ENCODE data around the gene NUCB2. TPM values are rescaled to one million over a fixed set of nuclear protein-coding genes. Genes with fewer than 3 reads are reported as not detected.

The NUCB2 gene
- polyA plus RNA-seq, 1 donor (not counting 4 experiments of a cell fraction or from before 2014, with no cell fraction given): 44.2 TPM

DNA sequence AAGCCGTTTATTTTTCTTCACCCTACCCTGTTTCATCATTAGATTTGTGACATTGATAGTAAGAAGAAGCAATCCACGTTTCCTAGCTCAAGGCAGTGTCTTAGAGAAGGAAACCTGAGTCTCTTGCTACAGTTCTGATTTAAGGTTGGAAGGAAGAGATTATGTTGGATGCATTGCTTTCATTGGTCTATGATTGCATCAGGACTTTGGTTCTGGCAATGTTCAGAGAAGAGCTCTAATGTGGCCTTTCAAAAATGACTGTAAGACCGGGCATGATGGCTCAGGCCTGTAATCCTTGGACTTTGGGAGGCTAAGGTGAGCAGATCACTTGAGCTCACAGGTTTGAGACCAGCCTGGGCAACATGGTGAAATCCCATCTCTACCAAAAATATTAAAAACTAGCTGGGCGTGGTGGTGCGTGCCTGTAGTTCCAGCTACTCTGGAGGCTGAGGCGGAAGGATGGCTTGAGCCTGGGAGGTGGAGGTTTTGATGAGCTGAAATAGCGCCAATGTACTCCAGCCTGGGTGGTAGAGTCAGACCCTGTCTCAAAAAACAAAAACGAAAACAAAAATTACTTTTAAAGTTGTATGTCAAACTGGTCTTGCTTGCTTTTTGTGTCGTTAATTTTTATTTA lies 4.1 kb downstream of the NUCB2 start:
- TF ChIP-seq EZH2 (IDR thresholded peaks at IDR 0.05; ENCODE audit: low read length): no peak
- TF ChIP-seq, protein P1, sequence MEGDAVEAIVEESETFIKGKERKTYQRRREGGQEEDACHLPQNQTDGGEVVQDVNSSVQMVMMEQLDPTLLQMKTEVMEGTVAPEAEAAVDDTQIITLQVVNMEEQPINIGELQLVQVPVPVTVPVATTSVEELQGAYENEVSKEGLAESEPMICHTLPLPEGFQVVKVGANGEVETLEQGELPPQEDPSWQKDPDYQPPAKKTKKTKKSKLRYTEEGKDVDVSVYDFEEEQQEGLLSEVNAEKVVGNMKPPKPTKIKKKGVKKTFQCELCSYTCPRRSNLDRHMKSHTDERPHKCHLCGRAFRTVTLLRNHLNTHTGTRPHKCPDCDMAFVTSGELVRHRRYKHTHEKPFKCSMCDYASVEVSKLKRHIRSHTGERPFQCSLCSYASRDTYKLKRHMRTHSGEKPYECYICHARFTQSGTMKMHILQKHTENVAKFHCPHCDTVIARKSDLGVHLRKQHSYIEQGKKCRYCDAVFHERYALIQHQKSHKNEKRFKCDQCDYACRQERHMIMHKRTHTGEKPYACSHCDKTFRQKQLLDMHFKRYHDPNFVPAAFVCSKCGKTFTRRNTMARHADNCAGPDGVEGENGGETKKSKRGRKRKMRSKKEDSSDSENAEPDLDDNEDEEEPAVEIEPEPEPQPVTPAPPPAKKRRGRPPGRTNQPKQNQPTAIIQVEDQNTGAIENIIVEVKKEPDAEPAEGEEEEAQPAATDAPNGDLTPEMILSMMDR (optimal IDR thresholded peaks at IDR 0.05 in 1 of 3, IDR thresholded peaks at IDR 0.05 in 1 of 3, conservative IDR thresholded peaks at IDR 0.05 in 1 of 3; ENCODE audit: extremely low read depth in 1 of 3, insufficient read depth in 2 of 3, low read length in 3 of 3): no peak
- DNase-seq (ENCODE audit: low read depth, low spot score) (no peak), FAIRE-seq (no peak)
- dilution Hi-C loops (cut with MboI; ENCODE audit: extremely low pct_ligation_motif_present, low sequenced_read_pairs): no loop called here
- Histone ChIP-seq H3K9ac (ENCODE audit: control insufficient read depth, extremely low read depth, insufficient read depth, low read length) (no peak overlapping the region), H3K4me3 (ENCODE audit: control insufficient read depth in 2 of 3, extremely low read depth in 1 of 3, insufficient read depth in 2 of 3, low read depth in 1 of 3, low read length in 3 of 3) (no peak overlapping the region), H3K27ac (ENCODE audit: control insufficient read depth, insufficient read depth, low read length) (no peak overlapping the region), H3K79me2 (ENCODE audit: control insufficient read depth, insufficient read depth, low read length) (peaks cover 6% of the 10 kb centered on the region), H3K4me1 (ENCODE audit: control insufficient read depth, extremely low read depth, insufficient read depth, low read length) (peaks cover 10% of the 10 kb centered on the region), H4K20me1 (ENCODE audit: control insufficient read depth, extremely low read depth, insufficient read depth, low read length) (no peaks in the 10 kb centered on the region), H3K9me1 (ENCODE audit: control insufficient read depth, extremely low read depth, insufficient read depth, low read length) (no peaks in the 10 kb centered on the region), H3K9me3 (ENCODE audit: control insufficient read depth, low read depth, low read length) (no peaks in the 10 kb centered on the region), H3K27me3 (ENCODE audit: control insufficient read depth, extremely low read depth, insufficient read depth, low read length) (no peaks in the 10 kb centered on the region), H3K4me2 (ENCODE audit: control insufficient read depth, extremely low read depth, insufficient read depth, low read depth, low read length) (peak overlapping the region; percentile 1), H2AFZ (ENCODE audit: control insufficient read depth, low read length) (no peak overlapping the region), H3K36me3 (ENCODE audit: control insufficient read depth in 2 of 2, extremely low read depth in 1 of 2, insufficient read depth in 2 of 2, low read length in 2 of 2) (peaks cover 0 to 1% of the 10 kb centered on the region in 2 experiments)

DNA sequence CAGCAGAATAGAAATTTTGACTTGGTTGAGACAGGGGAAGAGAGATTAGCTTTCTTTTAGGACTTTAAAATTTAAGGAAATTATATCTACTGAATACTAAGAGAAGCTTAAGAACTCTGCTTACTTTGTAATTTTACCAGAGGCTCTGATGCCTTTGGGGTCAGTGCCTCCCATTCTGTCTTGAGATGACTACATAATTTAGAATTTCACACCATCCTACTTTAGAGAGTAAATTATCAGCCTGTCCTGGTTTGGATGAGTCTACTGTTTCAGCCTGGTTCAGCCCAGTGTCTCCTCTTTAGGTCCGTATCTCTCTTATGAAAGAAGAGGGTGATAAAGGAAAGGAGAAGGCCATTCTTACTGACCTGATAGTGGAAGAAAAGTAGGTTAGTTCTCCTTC lies 9.8 kb downstream of the NUCB2 start:
- dilution Hi-C loops (cut with MboI; ENCODE audit: extremely low pct_ligation_motif_present, low sequenced_read_pairs): no loop called here
- FAIRE-seq: no peak
- H4K20me1 ChIP-seq (ENCODE audit: control insufficient read depth, extremely low read depth, insufficient read depth, low read length): no peaks in the 10 kb centered on the region
- H3K4me1 ChIP-seq (ENCODE audit: control insufficient read depth, extremely low read depth, insufficient read depth, low read length): no peaks in the 10 kb centered on the region
- peaks cover 1 to 6% of the 10 kb centered on the region in 2 experiments for H3K36me3 ChIP-seq (ENCODE audit: control insufficient read depth in 2 of 2, extremely low read depth in 1 of 2, insufficient read depth in 2 of 2, low read length in 2 of 2)
- H3K9ac ChIP-seq (ENCODE audit: control insufficient read depth, extremely low read depth, insufficient read depth, low read length): no peak overlapping the region
- H3K4me2 ChIP-seq (ENCODE audit: control insufficient read depth, extremely low read depth, insufficient read depth, low read depth, low read length): no peak overlapping the region
- no peaks in the 10 kb centered on the region for H3K27me3 ChIP-seq (ENCODE audit: control insufficient read depth, extremely low read depth, insufficient read depth, low read length)
- H3K9me3 ChIP-seq (ENCODE audit: control insufficient read depth, low read depth, low read length): no peaks in the 10 kb centered on the region
- H3K9me1 ChIP-seq (ENCODE audit: control insufficient read depth, extremely low read depth, insufficient read depth, low read length): no peaks in the 10 kb centered on the region
- no peak overlapping the region for H3K4me3 ChIP-seq (ENCODE audit: control insufficient read depth in 2 of 3, extremely low read depth in 1 of 3, insufficient read depth in 2 of 3, low read depth in 1 of 3, low read length in 3 of 3)
- no peaks in the 10 kb centered on the region for H3K79me2 ChIP-seq (ENCODE audit: control insufficient read depth, insufficient read depth, low read length)
- no peak overlapping the region for H2AFZ ChIP-seq (ENCODE audit: control insufficient read depth, low read length)
- H3K27ac ChIP-seq (ENCODE audit: control insufficient read depth, insufficient read depth, low read length): no peak overlapping the region
- no peak for TF ChIP-seq EZH2 (IDR thresholded peaks at IDR 0.05; ENCODE audit: low read length)
- TF ChIP-seq, protein P1 (optimal IDR thresholded peaks at IDR 0.05 in 1 of 3, IDR thresholded peaks at IDR 0.05 in 1 of 3, conservative IDR thresholded peaks at IDR 0.05 in 1 of 3; ENCODE audit: extremely low read depth in 1 of 3, insufficient read depth in 2 of 3, low read length in 3 of 3): no peak
- no peak for DNase-seq (ENCODE audit: low read depth, low spot score)
